ENCODE measurements around the gene TMEM42.
"Not testable (repeated sequence)": the region's sequence is repeated elsewhere in the genome, so short reads cannot be mapped to it uniquely, and the experiment has no call there.

The TMEM42 gene

DNA sequence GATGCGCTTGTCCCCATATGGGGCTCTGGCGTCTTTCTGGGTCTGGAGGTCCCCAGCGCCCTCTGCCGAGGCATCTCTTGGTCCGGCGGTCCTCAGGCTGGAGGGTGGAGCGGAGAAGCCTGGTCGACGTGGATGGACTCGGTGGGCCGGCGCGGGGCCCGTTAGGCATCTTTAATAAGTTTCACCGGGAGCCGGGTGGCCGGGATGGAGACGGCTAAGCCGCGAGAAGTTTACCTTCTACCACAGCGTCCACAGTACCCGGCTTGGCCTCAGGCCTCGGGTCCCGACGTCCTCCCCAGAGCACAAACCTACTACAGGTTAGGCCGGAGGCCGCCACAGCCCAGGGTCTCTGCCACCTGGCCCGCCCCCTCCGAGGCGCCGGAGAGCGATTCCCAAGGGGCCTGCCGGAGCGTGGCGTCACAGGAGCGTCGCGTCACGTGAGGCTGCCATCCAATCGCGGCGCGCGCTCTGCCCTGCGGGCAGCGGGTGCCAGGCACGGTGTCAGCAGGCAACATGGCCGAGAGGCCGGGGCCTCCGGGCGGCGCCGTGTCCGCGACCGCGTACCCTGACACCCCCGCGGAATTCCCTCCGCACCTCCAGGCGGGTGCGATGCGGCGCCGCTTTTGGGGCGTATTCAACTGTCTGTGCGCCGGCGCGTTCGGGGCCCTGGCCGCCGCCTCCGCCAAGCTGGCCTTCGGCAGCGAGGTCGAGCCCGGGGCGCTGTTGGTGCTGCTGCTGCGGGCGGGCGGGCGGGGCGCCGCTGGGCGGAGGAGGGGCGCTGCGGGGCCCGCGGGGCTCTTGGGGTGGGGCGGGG, at the start of gene TMEM42:
Gene TMEM42 (plus strand): TSS at position 501 of the 814 bp plus-strand sequence. CDS start 13 bp downstream, at position 514.
- peak; percentile 99 for DNase-seq (ENCODE audit: low spot score)

DNA sequence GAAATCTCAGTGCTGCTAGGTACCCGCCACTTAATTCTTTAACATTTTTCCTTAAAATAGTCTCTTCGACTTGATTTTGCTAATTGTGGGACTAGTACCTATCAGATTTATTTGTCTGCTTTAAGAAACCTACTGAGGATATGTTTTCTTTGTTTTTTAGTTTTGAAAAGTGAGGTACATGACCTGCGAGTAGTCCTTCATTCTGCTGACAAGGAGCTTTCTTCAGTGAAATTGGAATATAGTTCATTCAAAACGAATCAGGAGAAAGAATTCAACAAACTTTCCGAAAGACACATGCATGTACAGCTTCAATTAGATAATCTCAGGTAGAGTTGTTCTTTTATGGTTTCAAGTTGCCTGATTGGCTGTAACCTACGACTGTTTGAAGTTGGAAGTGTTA, 47.0 kb upstream of the TMEM42 start:
- DNase-seq (ENCODE audit: low spot score): no peak

DNA sequence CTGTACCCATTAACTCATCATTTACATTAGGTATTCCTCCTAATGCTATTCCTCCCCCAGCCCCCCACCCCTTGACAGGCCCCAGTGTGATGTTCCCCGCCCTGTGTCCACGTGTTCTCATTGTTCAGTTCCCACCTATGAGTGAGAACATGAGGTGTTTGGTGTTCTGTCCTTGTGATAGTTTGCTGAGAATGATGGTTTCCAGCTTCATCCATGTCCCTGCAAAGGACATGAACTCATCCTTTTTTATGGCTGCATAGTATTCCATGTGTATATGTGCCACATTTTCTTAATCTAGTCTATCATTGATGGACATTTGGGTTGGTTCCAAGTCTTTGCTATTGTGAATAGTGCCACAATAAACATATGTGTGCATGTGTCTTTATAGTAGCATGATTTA, 45.4 kb upstream of the TMEM42 start:
- not testable (repeated sequence) for DNase-seq (ENCODE audit: low spot score)

DNA sequence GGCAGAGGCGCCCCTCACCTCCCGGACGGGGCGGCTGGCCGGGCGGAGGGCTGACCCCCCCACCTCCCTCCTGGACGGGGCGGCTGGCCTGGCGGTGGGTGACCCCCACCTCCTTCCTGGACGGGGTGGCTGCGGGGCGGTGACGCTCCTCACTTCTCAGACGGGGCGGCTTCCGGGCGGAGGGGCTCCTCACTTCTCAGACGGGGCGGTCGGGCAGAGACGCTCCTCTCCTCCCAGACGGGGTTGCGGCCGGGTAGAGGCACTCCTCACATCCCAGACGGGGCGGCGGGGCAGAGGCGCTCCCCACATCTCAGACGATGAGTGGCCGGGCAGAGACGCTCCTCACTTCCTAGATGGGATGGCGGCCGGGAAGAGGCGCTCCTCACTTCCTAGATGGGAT, 40.5 kb upstream of the TMEM42 start:
- not testable (repeated sequence) for DNase-seq (ENCODE audit: low spot score)

DNA sequence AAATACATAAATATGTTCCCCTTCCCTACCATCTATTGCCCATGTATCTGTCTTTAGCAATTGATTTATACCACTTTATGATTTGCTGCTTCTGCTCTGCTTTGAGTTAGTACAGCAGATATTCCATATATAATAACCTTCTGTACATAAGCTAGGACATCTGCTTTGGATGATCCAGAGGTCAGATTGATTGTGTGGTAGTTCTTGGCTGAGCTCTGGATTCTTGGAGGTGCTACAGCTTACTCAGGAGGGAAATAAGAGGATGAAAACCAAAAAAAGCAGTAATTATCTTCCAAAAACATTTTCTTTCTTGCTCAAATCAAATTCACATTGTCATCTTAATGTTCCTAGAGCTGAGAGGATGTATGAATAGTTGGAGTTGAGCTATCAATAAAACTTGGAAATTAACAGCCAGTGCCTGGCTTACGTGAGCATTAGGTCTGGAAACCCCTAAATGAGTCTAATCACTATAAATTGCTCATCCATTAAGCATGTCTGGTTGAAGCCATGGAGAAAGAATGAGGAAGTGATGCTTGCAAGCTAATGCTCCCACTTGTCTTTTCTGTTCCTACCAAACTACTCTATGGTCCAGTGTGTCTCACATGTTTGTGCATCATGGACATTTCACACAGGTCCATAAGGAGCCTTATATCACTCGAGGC, 36.3 kb upstream of the TMEM42 start:
- DNase-seq (ENCODE audit: low spot score): peak; percentile 66

DNA sequence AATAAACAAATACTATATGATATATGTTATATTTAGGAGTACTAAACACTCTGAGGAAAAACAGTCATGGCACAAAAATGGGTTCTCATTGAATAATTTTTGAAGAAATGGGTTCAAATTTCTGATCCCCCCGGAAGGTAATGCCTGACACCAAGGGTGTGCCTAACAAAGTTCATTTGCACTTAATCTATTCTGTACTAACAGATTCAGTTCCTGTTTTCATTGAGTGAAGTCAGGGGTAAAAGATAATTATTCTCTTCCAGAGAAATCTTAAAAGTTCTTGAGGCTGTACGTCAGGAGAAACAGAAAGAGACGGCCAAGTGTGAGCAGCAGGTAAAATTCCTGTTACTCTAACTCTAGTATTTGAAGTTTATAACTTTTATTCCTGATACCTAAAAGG, 34.5 kb upstream of the TMEM42 start:
- DNase-seq (ENCODE audit: low spot score): no peak

DNA sequence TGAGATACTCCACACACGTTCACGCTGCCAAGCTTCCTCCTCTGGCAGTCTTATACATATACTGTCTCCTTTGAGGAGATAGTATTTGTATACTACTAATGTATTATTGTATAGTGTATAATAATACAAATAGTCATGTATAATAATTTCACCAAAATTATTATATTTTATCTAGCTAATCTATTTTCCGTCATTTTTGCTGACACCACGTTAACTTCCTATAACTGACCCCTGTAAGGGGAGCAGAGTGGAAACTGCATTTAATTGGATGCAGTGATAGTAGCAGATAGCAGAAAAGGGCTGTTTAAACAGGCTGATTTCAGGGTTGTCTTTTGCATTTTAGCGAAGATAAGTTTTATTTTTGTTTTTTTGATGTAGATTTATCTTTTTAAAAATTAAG, 30.5 kb upstream of the TMEM42 start:
- no peak for DNase-seq (ENCODE audit: low spot score)

DNA sequence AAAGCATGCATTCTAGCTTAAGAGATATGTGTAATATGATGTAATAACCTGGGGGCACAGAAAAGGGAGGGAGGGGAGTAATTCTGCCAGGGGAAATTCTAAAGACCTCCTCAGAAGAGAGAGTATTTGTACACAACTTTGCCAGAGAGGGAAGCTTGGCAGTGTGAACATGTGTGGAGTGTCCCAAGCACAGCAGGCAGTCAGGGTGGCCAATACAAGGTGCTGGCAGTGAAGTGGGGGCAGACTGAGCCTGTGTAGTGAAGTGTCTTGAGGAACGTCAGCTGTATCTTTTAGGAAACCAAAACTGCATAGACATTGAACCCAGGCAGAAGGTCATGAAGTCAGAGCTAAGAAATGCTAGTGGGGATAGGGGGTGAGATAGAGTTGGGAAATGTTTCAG, 29.7 kb upstream of the TMEM42 start:
- no peak for DNase-seq (ENCODE audit: low spot score)

DNA sequence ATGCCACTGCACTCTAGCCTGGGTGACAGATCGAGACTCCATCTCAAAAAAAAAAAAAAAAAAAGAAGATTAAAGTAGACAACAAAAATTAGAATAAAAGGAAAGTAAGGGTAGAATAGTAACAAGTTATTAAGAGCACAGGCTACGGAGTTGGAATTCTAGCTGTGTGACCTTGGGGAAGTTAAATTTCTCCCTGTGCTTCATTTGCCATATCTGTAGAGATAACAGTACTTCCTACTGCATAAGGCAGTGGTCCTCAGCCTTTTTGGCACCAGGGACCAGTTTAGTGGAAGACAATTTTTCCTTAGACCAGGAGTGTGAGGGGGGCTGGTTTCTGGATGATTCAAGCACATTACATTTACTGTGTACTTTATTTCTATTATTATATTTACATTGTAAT, 28.7 kb upstream of the TMEM42 start:
- no peak for DNase-seq (ENCODE audit: low spot score)

DNA sequence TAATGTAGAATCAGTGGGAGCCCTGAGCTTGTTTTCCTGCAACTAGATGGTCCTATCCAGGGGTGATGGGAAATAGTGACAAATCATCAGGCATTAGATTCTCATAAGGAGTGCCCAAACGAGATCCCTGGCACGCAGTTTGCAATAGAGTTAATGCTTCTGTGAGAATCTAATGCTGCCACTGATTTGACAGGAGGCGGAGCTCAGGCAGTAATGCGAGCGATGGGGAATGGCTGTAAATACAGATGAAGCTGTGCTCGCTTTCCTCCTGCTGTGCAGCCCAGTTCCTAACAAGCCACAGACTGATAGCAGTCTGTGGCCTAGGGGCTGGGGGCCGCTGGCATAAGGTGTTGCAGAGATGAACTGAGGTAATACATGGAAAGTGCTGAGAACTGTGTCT, 28.3 kb upstream of the TMEM42 start:
- DNase-seq (ENCODE audit: low spot score): no peak

DNA sequence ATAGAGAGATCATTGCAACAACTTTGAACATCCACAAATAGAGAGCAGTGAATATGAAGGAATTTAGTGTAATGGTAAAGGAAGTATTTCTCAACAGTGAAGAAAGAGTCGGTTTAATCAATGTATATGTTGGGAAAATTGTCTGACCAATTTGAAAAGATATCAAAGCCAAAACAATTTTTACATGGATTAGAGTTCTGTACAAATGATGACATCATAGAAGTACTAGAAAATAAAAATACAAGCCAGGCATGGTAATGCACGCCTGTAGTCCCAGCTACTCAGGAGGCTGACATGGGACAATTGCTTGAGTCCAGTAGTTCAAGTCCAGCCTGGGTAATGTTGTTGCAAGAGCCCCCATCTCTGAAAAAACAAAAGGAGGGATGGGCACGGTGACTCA, 26.0 kb upstream of the TMEM42 start:
- no peak for DNase-seq (ENCODE audit: low spot score)

DNA sequence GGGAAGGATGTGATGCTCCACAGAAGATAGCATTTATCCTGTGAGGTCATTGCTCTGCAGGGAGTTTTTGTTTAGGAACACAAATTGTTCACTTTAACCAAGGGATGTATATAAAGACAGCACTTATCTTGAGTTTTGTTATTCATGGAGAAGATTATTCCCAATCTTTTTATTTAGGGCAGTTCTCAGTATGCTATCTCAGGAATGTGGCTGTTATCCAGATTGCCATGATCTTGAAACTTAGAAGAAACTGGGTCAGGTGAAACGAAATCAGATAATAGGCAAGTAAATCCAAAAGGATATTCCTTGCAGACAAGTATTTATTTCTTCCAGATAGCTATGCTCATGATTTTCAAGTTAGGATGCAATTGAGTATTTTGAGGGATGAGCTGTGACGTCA, 19.3 kb upstream of the TMEM42 start:
- DNase-seq (ENCODE audit: low spot score): no peak

DNA sequence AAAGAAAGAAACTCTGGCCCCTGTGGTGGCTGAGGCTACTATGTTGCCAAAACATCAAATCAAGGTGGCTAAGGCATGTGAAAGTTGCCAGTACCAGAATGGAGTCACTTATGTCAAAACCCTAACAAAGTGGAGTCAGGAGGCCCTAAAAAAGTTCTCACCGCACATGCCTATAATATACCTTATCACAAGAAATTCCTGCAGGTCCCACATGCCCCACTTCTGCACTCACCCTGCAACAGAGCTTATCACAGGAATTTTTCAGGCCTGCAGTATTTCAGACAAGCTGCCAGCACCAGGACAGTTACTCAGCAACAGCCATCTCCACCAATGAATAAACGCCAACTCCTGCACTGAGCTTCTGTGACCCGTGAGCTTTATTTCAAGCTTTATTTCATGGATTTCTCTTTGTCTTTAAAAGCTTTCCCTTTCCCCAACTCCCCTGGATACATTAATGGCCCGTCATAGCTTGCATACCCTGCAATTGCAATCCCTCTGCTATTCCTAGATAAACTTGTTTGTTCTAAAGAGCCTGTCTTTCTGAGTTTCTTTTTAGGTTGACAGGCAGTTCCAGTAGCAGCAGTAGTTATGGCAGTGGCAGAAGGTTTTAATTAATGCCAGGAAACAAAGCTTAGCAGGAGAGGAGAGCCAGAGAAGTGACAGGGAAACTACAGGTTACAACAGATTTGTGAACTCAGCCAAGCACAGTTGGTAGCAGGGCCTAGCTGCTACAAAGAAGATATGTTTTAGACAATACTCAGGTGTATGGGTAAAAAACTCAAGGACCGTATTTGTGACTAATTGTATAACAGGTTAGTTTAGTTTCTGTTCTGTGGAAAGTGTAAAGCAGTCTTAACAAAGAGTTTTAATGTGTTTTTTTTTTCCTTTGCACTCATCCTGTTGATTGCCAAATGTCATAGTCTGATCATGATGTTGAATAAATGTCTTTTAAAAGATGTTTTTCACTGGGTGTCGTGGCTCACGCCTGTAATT, 15.9 kb upstream of the TMEM42 start:
- DNase-seq (ENCODE audit: low spot score): no peak

DNA sequence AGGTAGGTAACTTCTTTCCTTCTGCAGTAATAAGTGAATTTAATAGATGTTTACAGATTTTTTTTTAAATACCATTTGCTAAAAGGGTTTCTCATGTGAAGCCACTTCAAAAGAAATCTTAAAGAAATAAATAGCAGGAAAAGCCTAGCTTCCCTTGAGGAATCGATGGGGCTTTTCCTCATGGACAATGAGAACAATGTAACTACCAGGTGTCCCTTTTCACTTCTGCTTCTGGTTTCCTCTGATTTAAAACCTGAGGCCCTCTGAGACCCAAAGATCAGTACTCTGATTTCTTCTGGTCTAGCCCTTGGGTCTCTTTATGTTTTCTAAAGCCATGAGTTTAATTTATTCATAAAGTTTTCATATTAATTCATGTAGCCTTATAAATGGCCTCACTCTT, 13.1 kb upstream of the TMEM42 start:
- no peak for DNase-seq (ENCODE audit: low spot score)

DNA sequence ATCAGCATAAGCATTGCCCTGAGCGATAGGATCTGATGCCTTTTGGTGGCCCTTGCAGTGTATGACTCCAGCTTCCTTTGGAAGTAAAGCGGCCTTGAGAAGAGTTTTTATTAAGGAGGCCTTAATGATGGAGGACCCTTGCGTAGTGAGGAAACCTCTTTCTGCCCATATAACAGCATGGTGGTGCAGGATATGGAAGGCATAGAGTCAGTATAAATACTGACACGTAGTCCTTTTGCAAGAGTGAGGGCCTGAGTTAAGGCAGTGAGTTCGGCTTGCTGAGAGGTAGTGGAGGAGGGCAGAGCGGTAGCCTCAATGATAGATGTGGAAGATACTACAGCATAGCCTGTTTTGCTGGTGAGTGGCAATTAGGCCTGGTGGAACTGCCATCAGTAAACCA, 5.0 kb upstream of the TMEM42 start:
- DNase-seq (ENCODE audit: low spot score): not testable (repeated sequence)

DNA sequence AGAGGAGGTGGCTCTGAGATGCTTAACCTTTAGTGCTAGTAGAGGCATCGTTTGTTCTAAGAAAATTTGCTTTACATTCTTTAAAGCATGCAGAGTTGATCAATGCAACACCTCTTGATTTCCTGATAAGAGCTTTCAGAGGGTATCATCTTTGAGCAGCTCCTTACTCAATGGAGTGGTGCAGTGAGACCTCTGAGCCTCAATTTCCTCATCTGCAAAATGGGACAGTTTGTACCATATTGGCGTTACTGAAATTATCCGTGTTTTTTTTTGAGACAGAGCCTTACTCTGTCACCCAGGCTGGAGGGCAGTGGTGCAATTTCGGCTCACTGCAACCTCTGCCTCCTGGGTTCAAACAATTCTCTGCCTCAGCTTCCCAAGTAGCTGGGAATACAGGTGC, 1.6 kb upstream of the TMEM42 start:
- no peak for DNase-seq (ENCODE audit: low spot score)

DNA sequence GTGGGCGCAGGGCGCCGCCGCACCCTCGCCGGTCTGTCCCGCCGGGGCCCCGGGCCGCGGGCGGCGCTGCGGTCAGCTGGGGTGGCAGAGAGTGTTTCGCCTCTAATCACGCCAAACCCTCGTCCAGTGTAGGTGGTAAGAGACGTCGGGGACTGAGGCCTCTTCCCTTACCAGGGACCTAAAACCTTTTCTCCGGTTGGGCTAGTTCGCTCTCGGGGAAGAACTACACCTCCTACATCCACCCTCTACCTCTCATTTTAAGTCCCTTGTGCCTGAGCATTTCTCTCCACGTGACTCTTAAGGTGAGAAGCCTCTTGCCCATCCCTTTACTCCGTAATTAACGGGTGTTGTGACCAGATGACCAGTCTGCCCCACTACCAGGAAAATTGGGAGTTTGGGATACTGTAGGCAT, 520 bp downstream of the TMEM42 start:
- no peak for DNase-seq (ENCODE audit: low spot score)

DNA sequence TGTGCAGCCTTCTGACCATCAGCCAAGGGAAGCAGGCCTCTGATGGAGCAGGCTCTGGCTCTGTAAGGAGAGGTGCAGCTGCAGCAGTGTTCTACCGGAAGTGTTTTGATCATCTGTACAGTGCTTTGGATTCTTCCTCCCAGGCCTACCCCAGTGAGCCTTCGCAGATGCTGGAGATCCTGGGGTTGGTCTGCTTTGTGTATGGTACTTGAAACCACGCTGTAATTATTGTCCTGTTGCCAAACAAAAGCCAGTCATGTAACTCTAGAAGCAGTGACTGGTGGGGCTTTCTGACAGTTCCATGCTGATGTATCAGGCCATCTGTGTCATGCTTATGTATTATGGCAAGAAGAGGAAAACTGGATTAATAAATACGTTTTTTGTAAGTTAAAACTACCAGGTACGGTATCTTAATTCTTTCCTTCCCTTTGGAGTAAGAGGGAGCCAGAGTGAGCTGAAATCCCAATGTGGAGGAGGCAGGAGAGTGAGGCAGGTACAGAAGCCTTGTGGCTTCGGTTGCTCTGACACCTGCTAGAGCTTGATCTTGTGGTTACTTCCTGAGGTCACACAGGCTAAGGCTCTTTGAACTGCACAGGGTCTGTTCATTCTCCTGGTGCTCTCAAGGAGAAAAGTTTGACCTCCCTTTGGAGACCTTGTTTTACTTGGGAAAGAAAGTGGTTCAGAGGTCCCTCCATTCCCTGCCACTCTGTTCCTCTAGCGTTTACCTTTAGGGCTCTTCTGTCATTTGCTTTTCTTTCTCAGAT, 3.7 kb downstream of the TMEM42 start:
- no peak for DNase-seq (ENCODE audit: low spot score)

DNA sequence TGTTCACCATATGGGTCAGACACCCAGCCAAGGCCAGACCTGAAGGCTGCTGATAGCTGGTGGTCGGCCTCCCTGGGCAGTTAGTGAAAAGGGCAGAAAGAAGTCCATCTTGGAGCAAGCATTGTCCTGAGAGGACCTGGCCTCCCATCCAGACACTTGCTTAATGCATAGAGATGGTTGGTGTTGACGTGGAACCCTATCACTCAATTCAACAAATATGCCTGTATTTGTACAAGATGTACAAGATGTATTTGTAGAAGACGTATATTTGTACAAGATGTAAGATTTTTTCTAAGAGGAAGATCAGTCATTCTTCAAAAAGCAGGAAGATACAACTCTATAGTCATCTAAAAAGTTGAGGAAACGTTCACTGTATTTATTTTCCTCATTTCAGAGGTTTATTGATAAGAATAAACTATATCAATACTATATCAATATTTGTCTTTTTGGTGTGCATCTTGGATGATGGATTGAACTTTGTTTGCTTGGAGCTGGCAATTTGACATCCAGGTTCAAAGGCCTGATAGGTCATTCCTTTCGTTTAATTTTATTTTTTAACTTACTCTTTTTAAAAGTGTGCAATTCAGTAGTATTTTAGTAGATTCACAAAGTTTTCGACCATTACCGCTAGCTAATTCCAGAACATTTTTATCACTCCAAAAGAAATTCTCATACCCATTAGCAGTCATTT, 5.9 kb downstream of the TMEM42 start:
- DNase-seq (ENCODE audit: low spot score): no peak

DNA sequence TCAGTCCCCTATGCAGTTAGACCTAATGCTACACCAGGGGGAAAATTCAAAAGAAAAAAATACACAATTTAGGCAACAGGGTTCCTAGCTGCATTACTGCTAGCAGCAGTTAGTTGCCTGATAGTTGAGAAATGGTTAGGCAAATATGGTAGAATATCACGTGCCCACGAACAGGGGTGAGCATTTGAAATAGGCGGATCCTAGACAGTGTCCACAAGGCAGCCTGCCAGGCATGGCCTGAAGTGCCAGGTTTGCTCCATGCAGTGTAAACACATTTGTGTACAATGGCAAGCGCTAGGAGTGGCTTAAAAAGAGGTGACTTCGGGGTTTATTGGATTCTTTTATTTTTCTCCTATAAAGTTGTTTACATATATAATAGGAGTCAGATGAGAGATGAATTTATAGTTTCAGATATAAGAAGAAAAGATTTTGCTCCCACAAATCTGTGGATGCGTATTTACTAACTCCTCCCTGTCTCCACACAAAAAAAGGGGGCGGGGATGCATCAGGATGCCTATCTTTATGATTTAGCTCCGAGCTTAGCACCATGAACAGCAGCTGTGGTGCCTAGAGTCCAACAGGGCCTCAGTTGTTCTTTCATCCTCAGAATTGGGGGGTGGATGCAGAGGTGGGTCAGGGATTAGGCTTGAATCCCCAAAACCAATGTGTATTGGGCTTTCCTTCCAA, 8.8 kb downstream of the TMEM42 start:
- no peak for DNase-seq (ENCODE audit: low spot score)

DNA sequence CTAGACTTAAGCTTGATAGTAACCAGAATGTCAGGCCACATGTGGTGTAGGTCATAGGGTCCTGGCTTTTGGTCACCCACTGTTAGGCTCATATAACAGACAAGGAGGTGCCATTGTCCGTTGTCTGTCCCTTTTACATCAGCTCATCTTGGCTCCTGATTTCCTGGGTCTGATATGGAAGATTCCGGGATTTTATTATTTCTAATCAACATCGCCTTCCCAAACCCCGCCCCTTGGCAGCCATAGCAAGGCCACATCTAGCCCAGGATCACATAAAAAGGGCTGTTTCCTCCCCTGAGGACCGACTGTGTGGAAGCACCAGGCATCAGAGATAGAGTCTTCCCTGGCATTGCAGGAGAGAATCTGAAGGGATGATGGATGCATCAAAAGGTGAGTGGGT, 12.6 kb downstream of the TMEM42 start, which contains the start of gene TGM4:
Gene TGM4 (plus strand): TSS at position 301 of the 400 bp plus-strand sequence. CDS start 71 bp downstream, at position 372.
- no peak for DNase-seq (ENCODE audit: low spot score)

Data from GM03348 (cell line).